Endothelial cell of umbilical vein (primary cell): ENCODE results near the gene SLC2A4. TPM values are rescaled to one million over a fixed set of nuclear protein-coding genes. Genes with fewer than 3 reads are reported as not detected.
"Not testable (repeated sequence)": the region's sequence is repeated elsewhere in the genome, so short reads cannot be mapped to it uniquely, and the experiment has no call there.

Experiments used
- BruUV-seq: library from RNA; stranded (reverse); fragments of 400-500 nt; replicated peaks from 2 replicates; lab custom pipeline; 2021; lab: Mats Ljungman, UMichigan
- CTCF ChIA-PET: fragments of 300-600, 350-600 bp; sonication (Branson Sonifier 250); formaldehyde crosslinking; loops from one replicate; lab custom pipeline; 2021; ENCODE audit warnings: antibody characterized with exemption, inconsistent platforms; lab: Charles Lee
- POLR2A ChIA-PET: fragments of 300-600, 350-600 bp; sonication (Branson Sonifier 250); formaldehyde crosslinking; loops from one replicate; lab custom pipeline; 2021; ENCODE audit warnings: antibody characterized with exemption, inconsistent platforms; lab: Charles Lee
- DNase-seq: peaks from one replicate; pipeline ENCODE4 v3.0.0-alpha.2; 2011; ENCODE audit warnings: low read depth, low spot score
- FAIRE-seq: peaks from 2 replicates; lab custom pipeline; 2011; peaks lifted over from hg19 to GRCh38; lab: Jason Lieb, UNC
- H2AFZ ChIP-seq: 2 replicates; pipeline ENCODE4 v1.6.0; 2012; ENCODE audit warnings: low read depth, low read length, control low read depth, inconsistent platforms
- H3K27ac ChIP-seq: 2 replicates; pipeline ENCODE4 v1.5.1; 2011; ENCODE audit warnings: low read depth, mild to moderate bottlenecking, control low read depth, low read length, moderate library complexity; ENCODE audit not compliant: insufficient read depth
- H3K27me3 ChIP-seq, 2 experiments: 2 replicates each; pipeline versions ENCODE4 v1.6.0 to v1.6.1; 2011; ENCODE audit warnings: low read length in 2 of 2, mixed read lengths in 1 of 2; ENCODE audit not compliant: control insufficient read depth in 2 of 2, insufficient read depth in 2 of 2
- H3K36me3 ChIP-seq, 2 experiments: 2 replicates in 1 of 2; 3 replicates in 1 of 2; pipeline ENCODE4 v1.5.1; 2011; ENCODE audit warnings: low read length in 2 of 2, mild to moderate bottlenecking in 1 of 2, moderate library complexity in 1 of 2; ENCODE audit not compliant: control insufficient read depth in 2 of 2, insufficient read depth in 2 of 2; ENCODE audit errors: extremely low read depth in 1 of 2
- H3K4me1 ChIP-seq: 3 replicates; pipeline ENCODE4 v1.5.1; 2011; ENCODE audit warnings: mild to moderate bottlenecking, low read length; ENCODE audit not compliant: control insufficient read depth, insufficient read depth; ENCODE audit errors: extremely low read depth
- H3K4me2 ChIP-seq: 2 replicates; pipeline ENCODE4 v1.6.1; 2011; ENCODE audit warnings: low read length, control low read depth, mixed read lengths; ENCODE audit not compliant: insufficient read depth
- H3K4me3 ChIP-seq, 3 experiments: fragments of 200-600 bp in 1 of 3; sonication (generic), shearing (Covaris generic) in 1 of 3; replicated peaks in 1 of 3; 2 replicates each; pipeline ENCODE4 v1.5.1; 2011 to 2016; ENCODE audit warnings: control low read depth in 3 of 3, low read length in 3 of 3, mild to moderate bottlenecking in 2 of 3, inconsistent platforms in 1 of 3, low read depth in 1 of 3, moderate library complexity in 1 of 3; ENCODE audit not compliant: insufficient read depth in 1 of 3
- H3K79me2 ChIP-seq: 2 replicates; pipeline ENCODE4 v1.6.0; 2012; ENCODE audit warnings: low read length, inconsistent platforms; ENCODE audit not compliant: control insufficient read depth, insufficient read depth
- H3K9ac ChIP-seq: replicated peaks from 2 replicates; pipeline ENCODE3; 2011; ENCODE audit warnings: low read length, control low read depth; ENCODE audit not compliant: insufficient read depth; ENCODE audit errors: extremely low read depth
- H3K9me1 ChIP-seq: replicated peaks from 3 replicates; pipeline ENCODE4 v1.6.0; 2011; ENCODE audit warnings: mild to moderate bottlenecking, low read length; ENCODE audit not compliant: control insufficient read depth, insufficient read depth; ENCODE audit errors: extremely low read depth
- H3K9me3 ChIP-seq: replicated peaks from 2 replicates; pipeline ENCODE4 v1.5.1; 2012; ENCODE audit warnings: low read length, inconsistent platforms; ENCODE audit not compliant: control insufficient read depth, insufficient read depth
- H4K20me1 ChIP-seq: replicated peaks from 2 replicates; pipeline ENCODE3; 2011; ENCODE audit warnings: mild to moderate bottlenecking, low read length; ENCODE audit not compliant: control insufficient read depth, insufficient read depth; ENCODE audit errors: extremely low read depth
- EZH2 ChIP-seq: IDR thresholded peaks from 2 replicates; pipeline ENCODE4 v1.6.1; 2012; ENCODE audit warnings: borderline replicate concordance, low read depth, mild to moderate bottlenecking, moderate library complexity, low read length, inconsistent platforms; ENCODE audit not compliant: severe bottlenecking
- FOS ChIP-seq: IDR thresholded peaks from 2 replicates; pipeline ENCODE4 v1.6.1; 2011; ENCODE audit warnings: mild to moderate bottlenecking, low read length, moderate library complexity, borderline replicate concordance; ENCODE audit not compliant: insufficient read depth
- GATA2 ChIP-seq: IDR thresholded peaks from 2 replicates; pipeline ENCODE4 v1.7.0; 2011; ENCODE audit warnings: low read depth, mild to moderate bottlenecking, moderate library complexity, mixed read lengths, low read length; ENCODE audit not compliant: insufficient read length, insufficient read depth
- JUN ChIP-seq: IDR thresholded peaks from 2 replicates; pipeline ENCODE4 v1.6.1; 2011; ENCODE audit warnings: borderline replicate concordance, low read depth; ENCODE audit not compliant: insufficient read length, insufficient read depth
- MYC ChIP-seq: IDR thresholded peaks from one replicate; pipeline ENCODE4 v1.6.1; 2011; ENCODE audit warnings: mild to moderate bottlenecking, low read depth, low read length
- POLR2A ChIP-seq: IDR thresholded peaks from 2 replicates; pipeline ENCODE4 v1.6.1; 2012; ENCODE audit warnings: low read depth, mild to moderate bottlenecking, control low read depth, low read length
- POLR2AphosphoS5 ChIP-seq: IDR thresholded peaks from 2 replicates; pipeline ENCODE4 v1.6.1; 2012; ENCODE audit warnings: low read depth, mild to moderate bottlenecking, control low read depth, low read length, moderate library complexity; ENCODE audit not compliant: insufficient read depth
- dilution Hi-C: fragments of 300-500 bp; cut with MboI; formaldehyde crosslinking; loops from one replicate; pipeline ENCODE4 v1.15.0; 2019; ENCODE audit warnings: low sequenced_read_pairs; ENCODE audit not compliant: extremely low pct_ligation_motif_present
- intact Hi-C: fragments of 100-400 bp; cut with micrococcal nuclease; formaldehyde crosslinking; loops from one replicate; pipeline ENCODE4 v1.10.0; 2022
- polyA plus RNA-seq, 4 experiments: library from polyadenylated mRNA; depleted of rRNA in 3 of 4; stranded (reverse) in 3 of 4; unstranded in 1 of 4; fragments of >200 nt; gene quantifications; 2 replicates each; pipeline versions ENCODE4 v1.2.1 to v1.2.3, GENCODE V29; 2011 to 2012; ENCODE audit warnings: missing spikeins in 1 of 4
- total RNA-seq: library from RNA; stranded (reverse); gene quantifications from 2 replicates; pipeline ENCODE4 v1.2.3, GENCODE V29; 2021
- TF ChIP-seq, protein P1 (sequence below), 2 donors: IDR thresholded peaks; 1 replicate in 1 of 2; 2 replicates in 1 of 2; pipeline ENCODE4 v1.5.1; 2011; ENCODE audit warnings: low read length in 2 of 2, mild to moderate bottlenecking in 2 of 2, moderate library complexity in 2 of 2, control low read depth in 1 of 2, inconsistent platforms in 1 of 2, low read depth in 1 of 2; ENCODE audit not compliant: insufficient read depth in 1 of 2; ENCODE audit errors: extremely low read depth in 1 of 2
- TF ChIP-seq, protein P2 (sequence below): IDR thresholded peaks from 2 replicates; pipeline ENCODE4 v1.6.1; 2011; ENCODE audit not compliant: insufficient read depth, insufficient read length

SLC2A4 gene
- total and polyA plus RNA-seq, 2 donors (not counting 3 experiments of a cell fraction or from before 2014, with no cell fraction given): 0.12 TPM; not detected in 1

DNA sequence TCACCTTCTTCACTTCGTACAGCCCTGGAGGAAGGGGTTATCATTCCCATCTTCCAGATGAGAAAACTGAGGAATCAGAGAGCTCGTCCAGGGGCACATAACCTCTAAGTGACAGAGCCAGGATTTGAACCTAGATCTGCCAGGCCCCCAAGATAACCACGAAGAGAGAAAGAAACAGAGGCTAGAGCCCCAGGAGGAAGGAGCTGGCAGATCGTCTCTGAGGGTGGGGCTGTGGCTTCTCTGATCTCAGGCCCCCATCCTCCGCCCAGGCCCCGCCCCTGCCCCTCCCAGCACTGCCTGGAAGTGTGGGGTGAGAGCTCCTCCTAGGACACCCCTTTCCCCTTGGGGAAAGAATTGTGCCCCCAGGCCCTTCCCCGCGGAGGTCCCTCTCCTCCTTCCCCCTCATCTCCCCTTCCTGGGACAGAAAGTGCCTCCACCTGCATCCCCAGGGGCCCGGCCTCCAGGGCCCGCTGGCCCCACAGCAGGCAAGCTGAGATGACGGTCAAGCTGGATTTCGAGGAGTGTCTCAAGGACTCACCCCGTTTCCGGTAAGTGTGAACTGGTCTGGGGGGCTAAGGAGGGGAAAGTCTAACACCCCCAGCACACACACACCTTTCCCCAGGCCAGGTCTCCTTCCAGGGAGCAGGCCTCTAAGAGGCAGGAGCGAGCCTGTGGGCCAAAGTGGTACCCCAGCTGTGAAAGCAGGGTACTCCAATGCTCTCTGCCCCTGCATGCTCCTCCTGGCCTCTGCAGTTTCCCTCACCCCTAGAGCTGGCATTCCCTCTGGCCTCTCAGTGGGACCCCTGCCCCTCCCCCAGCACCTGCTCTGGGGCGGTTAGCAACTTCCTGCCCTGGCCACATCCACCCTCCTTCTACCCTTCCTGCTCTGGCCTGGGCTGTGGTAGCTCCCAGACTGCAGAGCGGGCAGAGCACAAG lies 55.0 kb downstream of the SLC2A4 start, which contains the start of gene ACAP1:
Gene ACAP1, plus strand, starts transcription at position 290 of the 936 bp plus-strand sequence. Its CDS starts 206 bp downstream, at position 496.
- Histone ChIP-seq H4K20me1 (no peaks in the 10 kb centered on the region), H3K4me1 (no peaks in the 10 kb centered on the region), H3K4me3 (no peak within 1 kb of the TSS), H3K9me3 (no peaks in the 10 kb centered on the region), H3K27me3 (peaks cover 0 to 2% of the 10 kb centered on the region in 2 experiments), H2AFZ (no peak within 1 kb of the TSS), H3K9me1 (no peaks in the 10 kb centered on the region), H3K79me2 (no peaks in the 10 kb centered on the region), H3K4me2 (no peak within 1 kb of the TSS), H3K36me3 (no peaks in the 10 kb centered on the region), H3K27ac (no peak within 1 kb of the TSS), H3K9ac (no peak within 1 kb of the TSS)
- dilution Hi-C loops (no loop called here), intact Hi-C loops (no loop called here)
- TF ChIP-seq FOS (no peak), GATA2 (no peak), MYC (no peak), JUN (no peak), POLR2AphosphoS5 (no peak), EZH2 (no peak), POLR2A (no peak)
- TF ChIP-seq, protein P1, sequence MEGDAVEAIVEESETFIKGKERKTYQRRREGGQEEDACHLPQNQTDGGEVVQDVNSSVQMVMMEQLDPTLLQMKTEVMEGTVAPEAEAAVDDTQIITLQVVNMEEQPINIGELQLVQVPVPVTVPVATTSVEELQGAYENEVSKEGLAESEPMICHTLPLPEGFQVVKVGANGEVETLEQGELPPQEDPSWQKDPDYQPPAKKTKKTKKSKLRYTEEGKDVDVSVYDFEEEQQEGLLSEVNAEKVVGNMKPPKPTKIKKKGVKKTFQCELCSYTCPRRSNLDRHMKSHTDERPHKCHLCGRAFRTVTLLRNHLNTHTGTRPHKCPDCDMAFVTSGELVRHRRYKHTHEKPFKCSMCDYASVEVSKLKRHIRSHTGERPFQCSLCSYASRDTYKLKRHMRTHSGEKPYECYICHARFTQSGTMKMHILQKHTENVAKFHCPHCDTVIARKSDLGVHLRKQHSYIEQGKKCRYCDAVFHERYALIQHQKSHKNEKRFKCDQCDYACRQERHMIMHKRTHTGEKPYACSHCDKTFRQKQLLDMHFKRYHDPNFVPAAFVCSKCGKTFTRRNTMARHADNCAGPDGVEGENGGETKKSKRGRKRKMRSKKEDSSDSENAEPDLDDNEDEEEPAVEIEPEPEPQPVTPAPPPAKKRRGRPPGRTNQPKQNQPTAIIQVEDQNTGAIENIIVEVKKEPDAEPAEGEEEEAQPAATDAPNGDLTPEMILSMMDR (IDR thresholded peaks at IDR 0.05; ENCODE audit: extremely low read depth in 1 of 2, insufficient read depth in 1 of 2, low read depth in 1 of 2, low read length in 2 of 2): no peak
- TF ChIP-seq, protein P2, sequence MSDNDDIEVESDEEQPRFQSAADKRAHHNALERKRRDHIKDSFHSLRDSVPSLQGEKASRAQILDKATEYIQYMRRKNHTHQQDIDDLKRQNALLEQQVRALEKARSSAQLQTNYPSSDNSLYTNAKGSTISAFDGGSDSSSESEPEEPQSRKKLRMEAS: no peak
- no peak for DNase-seq
- CTCF ChIA-PET: interaction anchor here (0.7 to 2.0 kb wide), 9 partner anchors 9 to 291 kb away, joined by 3 to 8 read pairs (median 4); partner anchors contain the start of gene PHF23
- POLR2A ChIA-PET: interaction anchor here (0.7 kb wide), 1 partner anchor 38 kb away, joined by 3 read pairs; no protein-coding TSS in a partner anchor
- no peak for FAIRE-seq
- BruUV-seq: no TSS peak

DNA sequence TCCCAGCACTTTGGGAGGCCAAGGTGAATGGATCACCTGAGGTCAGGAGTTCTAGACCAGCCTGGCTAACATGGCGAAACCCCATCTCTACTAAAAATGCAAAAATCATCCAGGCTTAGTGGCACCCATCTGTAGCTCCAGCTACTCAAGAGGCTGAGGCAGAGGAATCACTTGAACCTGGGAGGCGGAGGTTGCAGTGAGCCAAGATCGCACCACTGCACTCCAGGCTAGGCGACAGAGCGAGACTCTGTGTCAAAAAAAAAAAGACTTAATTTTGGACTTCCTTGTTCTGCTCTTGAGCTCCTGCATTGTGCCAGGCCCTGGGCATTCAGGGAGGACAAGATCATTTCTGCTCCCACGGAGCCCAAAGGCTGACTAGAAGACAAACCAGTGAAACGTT lies 56.1 kb downstream of the SLC2A4 start:
- H3K9ac ChIP-seq, H3K4me2 ChIP-seq, H2AFZ ChIP-seq, H3K4me1 ChIP-seq, DNase-seq, H3K79me2 ChIP-seq, H3K9me3 ChIP-seq, H4K20me1 ChIP-seq, H3K27ac ChIP-seq, BruUV-seq, H3K27me3 ChIP-seq, intact Hi-C loops, dilution Hi-C loops, H3K36me3 ChIP-seq, H3K9me1 ChIP-seq, H3K4me3 ChIP-seq, POLR2A ChIA-PET, FAIRE-seq: not testable (repeated sequence)
- CTCF ChIA-PET: interaction anchor here (0.6 to 2.0 kb wide), 7 partner anchors 12 to 292 kb away, joined by 3 to 8 read pairs (median 4); no protein-coding TSS in a partner anchor
